GM18951 (cell line): ENCODE results near the gene DISP3.

Experiments used
- POLR2A ChIP-seq: IDR thresholded peaks from 4 replicates; pipeline ENCODE4 v1.6.1; 2011; ENCODE audit warnings: mild to moderate bottlenecking; ENCODE audit not compliant: insufficient read length, insufficient read depth; ENCODE audit errors: extremely low read depth
- in situ Hi-C: fragments of 300-500 bp; cut with MboI; formaldehyde crosslinking; loops from one replicate; pipeline ENCODE4 v1.12.0; 2022; ENCODE audit warnings: low sequenced_read_pairs, mixed read lengths, inconsistent platforms; ENCODE audit not compliant: unreplicated experiment

DISP3 gene, protein sequence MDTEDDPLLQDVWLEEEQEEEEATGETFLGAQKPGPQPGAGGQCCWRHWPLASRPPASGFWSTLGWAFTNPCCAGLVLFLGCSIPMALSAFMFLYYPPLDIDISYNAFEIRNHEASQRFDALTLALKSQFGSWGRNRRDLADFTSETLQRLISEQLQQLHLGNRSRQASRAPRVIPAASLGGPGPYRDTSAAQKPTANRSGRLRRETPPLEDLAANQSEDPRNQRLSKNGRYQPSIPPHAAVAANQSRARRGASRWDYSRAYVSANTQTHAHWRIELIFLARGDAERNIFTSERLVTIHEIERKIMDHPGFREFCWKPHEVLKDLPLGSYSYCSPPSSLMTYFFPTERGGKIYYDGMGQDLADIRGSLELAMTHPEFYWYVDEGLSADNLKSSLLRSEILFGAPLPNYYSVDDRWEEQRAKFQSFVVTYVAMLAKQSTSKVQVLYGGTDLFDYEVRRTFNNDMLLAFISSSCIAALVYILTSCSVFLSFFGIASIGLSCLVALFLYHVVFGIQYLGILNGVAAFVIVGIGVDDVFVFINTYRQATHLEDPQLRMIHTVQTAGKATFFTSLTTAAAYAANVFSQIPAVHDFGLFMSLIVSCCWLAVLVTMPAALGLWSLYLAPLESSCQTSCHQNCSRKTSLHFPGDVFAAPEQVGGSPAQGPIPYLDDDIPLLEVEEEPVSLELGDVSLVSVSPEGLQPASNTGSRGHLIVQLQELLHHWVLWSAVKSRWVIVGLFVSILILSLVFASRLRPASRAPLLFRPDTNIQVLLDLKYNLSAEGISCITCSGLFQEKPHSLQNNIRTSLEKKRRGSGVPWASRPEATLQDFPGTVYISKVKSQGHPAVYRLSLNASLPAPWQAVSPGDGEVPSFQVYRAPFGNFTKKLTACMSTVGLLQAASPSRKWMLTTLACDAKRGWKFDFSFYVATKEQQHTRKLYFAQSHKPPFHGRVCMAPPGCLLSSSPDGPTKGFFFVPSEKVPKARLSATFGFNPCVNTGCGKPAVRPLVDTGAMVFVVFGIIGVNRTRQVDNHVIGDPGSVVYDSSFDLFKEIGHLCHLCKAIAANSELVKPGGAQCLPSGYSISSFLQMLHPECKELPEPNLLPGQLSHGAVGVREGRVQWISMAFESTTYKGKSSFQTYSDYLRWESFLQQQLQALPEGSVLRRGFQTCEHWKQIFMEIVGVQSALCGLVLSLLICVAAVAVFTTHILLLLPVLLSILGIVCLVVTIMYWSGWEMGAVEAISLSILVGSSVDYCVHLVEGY (N-terminal part only)

GRCh38 chr1:11478571-11479374 lies at the start of gene DISP3:
Gene DISP3, plus strand, starts transcription at chr1:11479155. Its CDS starts 21,838 bp downstream, at chr1:11500993.
- in situ Hi-C loops = no loop called here
- TF ChIP-seq POLR2A = peak; percentile 53

GRCh38 chr1:11429226-11429625 lies 49.7 kb upstream of the DISP3 start:
- TF ChIP-seq POLR2A = no peak
- in situ Hi-C loops = no loop called here

- in situ Hi-C loops = no loop called here
- TF ChIP-seq POLR2A = no peak
Measured at GRCh38 chr1:11429935-11430334, 49.0 kb upstream of the DISP3 start.

GRCh38 chr1:11431941-11432507 lies 46.9 kb upstream of the DISP3 start:
- in situ Hi-C loops = no loop called here
- TF ChIP-seq POLR2A = no peak

GRCh38 chr1:11432526-11432925 lies 46.4 kb upstream of the DISP3 start:
- TF ChIP-seq POLR2A = no peak
- in situ Hi-C loops = no loop called here

GRCh38 chr1:11434501-11434900 lies 44.5 kb upstream of the DISP3 start:
- TF ChIP-seq POLR2A = no peak
- in situ Hi-C loops = no loop called here

DNA sequence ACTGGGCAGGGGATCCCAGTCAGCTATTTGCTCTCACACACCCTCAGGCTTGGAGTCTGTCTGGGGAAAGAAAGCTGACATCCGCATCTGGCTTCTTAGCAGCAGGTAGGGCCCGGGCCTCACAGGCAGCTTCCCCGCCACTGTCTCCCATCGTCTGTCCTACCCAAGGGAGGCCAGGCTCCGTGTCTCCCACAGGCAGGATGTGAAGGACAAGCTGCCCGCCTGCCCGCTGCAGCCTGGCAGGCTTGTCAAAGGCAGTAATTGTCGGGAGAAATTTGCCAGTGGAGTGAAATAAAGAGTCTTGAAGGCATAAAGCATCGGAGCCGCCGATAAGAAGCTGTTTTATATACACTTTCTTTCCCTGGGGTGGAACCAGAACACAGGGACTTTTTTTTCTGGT lies 44.0 kb upstream of the DISP3 start:
- in situ Hi-C loops = no loop called here
- TF ChIP-seq POLR2A = no peak

DNA sequence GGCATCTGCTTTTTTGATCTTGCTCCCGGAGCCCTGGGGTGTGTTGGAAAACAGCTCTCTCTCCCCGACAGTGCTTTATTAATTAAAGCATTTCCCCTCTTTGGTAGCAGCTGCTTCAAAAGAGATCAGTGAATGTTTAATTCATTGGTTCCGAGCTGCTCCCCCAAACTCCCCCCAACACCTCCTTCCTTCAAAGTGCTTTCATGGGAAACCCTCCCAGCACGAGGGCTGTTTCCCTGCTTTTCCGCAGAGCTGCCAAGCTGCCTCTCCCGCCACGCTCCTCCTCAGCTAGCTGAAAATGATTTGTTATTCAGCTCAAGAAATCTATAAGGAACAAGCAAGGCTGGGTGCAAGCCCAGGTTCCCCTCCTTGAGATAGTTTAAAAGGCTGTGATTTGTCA lies 40.0 kb upstream of the DISP3 start:
- in situ Hi-C loops = no loop called here
- no peak for TF ChIP-seq POLR2A

DNA sequence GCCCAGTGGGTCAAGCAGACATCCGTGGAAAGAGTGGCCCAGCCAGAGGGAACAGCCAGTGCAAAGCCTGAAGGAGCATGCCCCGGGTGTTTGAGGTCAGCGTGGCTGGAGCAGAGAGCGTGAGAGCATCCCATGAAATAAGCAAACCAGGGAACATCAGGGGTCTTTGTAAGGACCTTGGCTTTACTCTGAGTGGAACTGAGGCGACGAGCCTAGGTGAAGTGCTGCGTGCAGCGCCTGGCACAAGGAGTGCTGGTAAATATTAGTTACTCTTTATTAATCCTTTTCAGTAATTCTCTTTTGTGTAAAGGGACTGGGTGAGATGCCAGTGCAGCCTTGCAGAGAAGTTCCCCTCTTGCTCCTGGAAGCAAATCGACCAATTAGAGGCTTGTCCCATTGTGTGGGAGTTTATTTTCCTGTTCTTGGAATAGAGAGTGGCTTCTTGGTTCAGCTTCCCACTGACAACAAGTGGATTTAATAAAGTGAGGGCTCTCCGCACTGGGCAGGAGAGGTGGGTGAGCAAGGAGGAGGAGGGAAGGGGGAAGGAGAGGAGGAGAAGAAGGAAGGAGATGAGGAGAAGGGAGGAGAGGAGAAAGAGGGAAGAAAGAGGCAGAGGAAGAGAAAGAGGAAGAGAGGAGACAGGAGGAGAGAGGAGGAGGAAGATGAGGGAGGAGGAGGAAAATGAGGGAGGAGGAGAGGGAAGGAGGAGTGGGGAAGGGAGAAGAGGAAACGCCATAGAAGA lies 37.6 kb upstream of the DISP3 start:
- TF ChIP-seq POLR2A = no peak
- in situ Hi-C loops = no loop called here

- in situ Hi-C loops = no loop called here
- no peak for TF ChIP-seq POLR2A
Measured at GRCh38 chr1:11443043-11443442, 35.9 kb upstream of the DISP3 start.

DNA sequence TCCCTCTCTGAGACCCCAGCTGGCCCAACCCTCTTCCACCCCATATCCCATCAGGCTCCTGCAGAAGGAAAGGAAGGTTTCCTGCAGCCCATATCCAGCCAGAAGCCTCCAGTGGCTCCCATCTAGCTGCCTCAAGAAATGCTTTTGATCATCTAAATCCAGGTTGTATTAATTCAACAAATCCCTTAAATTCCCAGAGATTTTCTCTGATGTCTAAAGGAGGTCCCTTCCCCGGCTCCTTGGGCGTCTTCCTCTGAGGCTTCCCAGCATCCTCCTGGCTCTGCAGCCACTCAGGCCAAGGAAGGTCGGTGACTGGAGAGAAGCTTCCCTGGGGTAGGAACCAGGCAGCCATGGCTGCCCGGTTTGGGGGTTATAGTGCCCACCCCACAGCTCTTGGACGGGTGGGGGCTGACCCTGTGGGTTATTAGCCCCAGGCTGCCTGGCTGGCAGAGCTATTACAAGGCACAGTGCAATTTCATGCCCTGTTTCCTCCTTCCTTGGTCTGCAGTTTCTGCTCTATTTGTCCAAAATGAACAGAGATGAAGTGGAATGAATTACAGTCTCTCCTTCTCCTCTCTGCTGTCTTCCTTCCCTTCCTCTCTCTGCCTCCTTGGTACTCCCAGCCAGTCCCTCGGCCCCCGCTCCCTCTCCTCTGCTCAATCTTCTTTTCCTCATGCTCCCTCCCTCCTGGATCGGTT lies 34.8 kb upstream of the DISP3 start:
- in situ Hi-C loops = no loop called here
- TF ChIP-seq POLR2A = no peak
